ENCODE measurements around the gene NPAS1. TPM values are rescaled to one million over a fixed set of nuclear protein-coding genes. Genes with fewer than 3 reads are reported as not detected.

Gene NPAS1
- total RNA-seq, 1 experiment from 2014 or later: 4.6 TPM

DNA sequence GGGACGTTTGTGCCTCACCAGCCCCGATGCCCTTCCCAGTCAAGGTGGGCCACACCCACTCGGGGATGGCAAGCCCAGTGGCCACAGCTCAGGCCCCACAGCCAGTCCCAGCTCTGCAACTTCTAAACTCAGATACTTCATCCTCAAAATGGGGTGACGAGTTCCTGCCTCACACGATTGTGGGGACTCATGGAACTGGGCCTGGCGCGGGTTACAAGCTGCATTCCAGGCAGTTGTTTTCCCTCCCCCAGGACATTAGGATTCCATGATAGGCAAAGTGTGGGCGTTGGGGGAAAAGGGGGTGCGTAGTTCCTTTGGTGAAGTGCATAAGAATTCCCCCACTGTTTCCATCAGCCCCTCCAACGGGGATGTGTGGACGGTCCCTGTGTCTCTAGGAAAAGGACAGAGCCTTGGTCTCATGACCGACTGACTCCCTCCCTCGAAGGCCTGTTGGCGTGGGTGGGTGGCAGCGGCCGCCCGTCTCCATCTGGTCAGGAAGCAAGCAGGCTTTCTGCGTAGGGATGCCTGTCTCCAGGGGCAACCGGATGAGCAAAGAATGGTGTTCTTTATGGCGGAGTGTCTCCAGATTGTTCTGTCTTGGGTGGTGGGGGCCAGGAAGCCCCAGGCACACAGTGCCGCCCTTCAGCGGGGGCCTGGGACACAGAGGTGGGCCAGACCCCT, 21.1 kb upstream of the NPAS1 start:
- Histone ChIP-seq H3K4me2 (ENCODE audit: low read length) (no peak overlapping the region), H3K79me2 (ENCODE audit: insufficient read depth, low read length) (no peaks in the 10 kb centered on the region), H3K4me3 (replicated peaks in 1 of 2; ENCODE audit: low read depth in 1 of 2, low read length in 2 of 2) (no peak overlapping the region), H3K27ac (ENCODE audit: low read depth, low read length) (no peak overlapping the region), H3K9me3 (ENCODE audit: control insufficient read depth in 1 of 2, insufficient read depth in 1 of 2, low read depth in 1 of 2, low read length in 2 of 2) (no peaks in the 10 kb centered on the region), H3K4me1 (ENCODE audit: control insufficient read depth in 1 of 2, insufficient read depth in 2 of 2, low read length in 2 of 2) (no peaks in the 10 kb centered on the region), H2AFZ (ENCODE audit: low read depth, low read length, poor library complexity, severe bottlenecking) (no peak overlapping the region), H4K20me1 (ENCODE audit: insufficient read depth) (no peaks in the 10 kb centered on the region), H3K27me3 (ENCODE audit: insufficient read depth, low read length) (no peaks in the 10 kb centered on the region), H3K36me3 (ENCODE audit: control insufficient read depth in 1 of 2, insufficient read depth in 2 of 2, low read length in 2 of 2) (peaks cover 0 to 4% of the 10 kb centered on the region in 2 experiments; a peak in 2 of 4 replicates), H3K9ac (ENCODE audit: low read length) (no peak overlapping the region), H3K9me2 (ENCODE audit: insufficient read depth) (no peaks in the 10 kb centered on the region)
- DNase-seq (ENCODE audit: low read depth, low spot score) (no peak), ATAC-seq (no peak)
- ChIA-PET CTCF (no interaction called here), POLR2A (no interaction called here), RAD21 (ENCODE audit: low non-redundant PET in 1 of 2, low total read pairs in 2 of 2, uncharacterized antibody in 2 of 2, unreplicated experiment in 2 of 2) (no interaction called here)
- BruUV-seq (replicated peaks): no TSS peak
- no peak for TF ChIP-seq SRF (IDR thresholded peaks at IDR 0.05; ENCODE audit: low read depth)
- intact Hi-C loops (cut with micrococcal nuclease): no loop called here

DNA sequence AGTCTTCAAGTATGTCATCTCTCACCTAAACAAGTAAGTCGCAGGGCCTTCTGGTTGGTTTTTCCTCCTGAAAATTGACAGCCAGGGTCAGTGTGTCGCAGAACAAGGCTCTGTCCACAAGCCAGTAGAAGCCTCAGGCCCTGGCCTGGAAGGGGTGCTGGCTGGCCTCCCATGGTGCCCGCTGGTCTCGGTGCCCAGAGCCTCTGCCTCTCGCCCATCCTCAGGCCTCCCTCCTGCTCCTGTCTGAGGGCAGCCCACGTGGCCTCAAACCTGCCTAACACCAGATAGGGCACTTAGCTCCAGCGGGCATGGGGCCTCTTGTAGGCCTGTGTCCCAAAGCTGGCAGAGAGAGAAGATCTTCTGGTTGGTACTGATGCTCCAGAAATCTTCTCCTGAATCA, 20.3 kb upstream of the NPAS1 start:
- H4K20me1 ChIP-seq (ENCODE audit: insufficient read depth): no peaks in the 10 kb centered on the region
- DNase-seq (ENCODE audit: low read depth, low spot score): no peak
- intact Hi-C loops (cut with micrococcal nuclease): no loop called here
- no peaks in the 10 kb centered on the region for H3K4me1 ChIP-seq (ENCODE audit: control insufficient read depth in 1 of 2, insufficient read depth in 2 of 2, low read length in 2 of 2)
- H3K79me2 ChIP-seq (ENCODE audit: insufficient read depth, low read length): no peaks in the 10 kb centered on the region
- no peaks in the 10 kb centered on the region for H3K9me3 ChIP-seq (ENCODE audit: control insufficient read depth in 1 of 2, insufficient read depth in 1 of 2, low read depth in 1 of 2, low read length in 2 of 2)
- ChIA-PET CTCF (no interaction called here), POLR2A (interaction anchor here (0.6 kb wide), 1 partner anchor 23 kb away, joined by 5 read pairs; no protein-coding TSS in a partner anchor), RAD21 (ENCODE audit: low non-redundant PET in 1 of 2, low total read pairs in 2 of 2, uncharacterized antibody in 2 of 2, unreplicated experiment in 2 of 2) (no interaction called here)
- no peaks in the 10 kb centered on the region for H3K9me2 ChIP-seq (ENCODE audit: insufficient read depth)
- H3K4me3 ChIP-seq (replicated peaks in 1 of 2; ENCODE audit: low read depth in 1 of 2, low read length in 2 of 2): no peak overlapping the region
- no peak for TF ChIP-seq ELF1 (IDR thresholded peaks at IDR 0.05; ENCODE audit: borderline replicate concordance, low read depth)
- no peak for TF ChIP-seq SP1 (IDR thresholded peaks at IDR 0.05; ENCODE audit: low read depth)
- no peak for TF ChIP-seq SIN3A (IDR thresholded peaks at IDR 0.05; ENCODE audit: low read depth)
- no TSS peak for BruUV-seq (replicated peaks)
- H3K27me3 ChIP-seq (ENCODE audit: insufficient read depth, low read length): no peaks in the 10 kb centered on the region
- H3K36me3 ChIP-seq (ENCODE audit: control insufficient read depth in 1 of 2, insufficient read depth in 2 of 2, low read length in 2 of 2): peaks cover 0 to 4% of the 10 kb centered on the region in 2 experiments; a peak in 2 of 4 replicates
- H2AFZ ChIP-seq (ENCODE audit: low read depth, low read length, poor library complexity, severe bottlenecking): no peak overlapping the region
- H3K4me2 ChIP-seq (ENCODE audit: low read length): no peak overlapping the region
- no peak overlapping the region for H3K27ac ChIP-seq (ENCODE audit: low read depth, low read length)
- H3K9ac ChIP-seq (ENCODE audit: low read length): no peak overlapping the region
- ATAC-seq: no peak
